Gastroesophageal sphincter (tissue), 4 donors: ENCODE results near the gene NKAIN1. TPM values are rescaled to one million over a fixed set of nuclear protein-coding genes. Genes with fewer than 3 reads are reported as not detected.

Experiments
- ATAC-seq: fragments of 150-250 bp; one replicate; pipeline ENCODE4 v1.9.1; 2016; ENCODE audit warnings: mild to moderate bottlenecking, moderate library complexity
- H3K27ac ChIP-seq, 4 donors: fragments of 200-600 bp; sonication (generic) in 3 of 4; 1 replicate in 3 of 4; 2 replicates in 1 of 4; pipeline ENCODE4 v1.5.1; 2016 to 2019
- H3K27me3 ChIP-seq: fragments of 200-600 bp; sonication (generic); one replicate; pipeline ENCODE4 v1.5.1; 2019
- H3K36me3 ChIP-seq, 2 donors: fragments of 200-600 bp; sonication (generic); one replicate each; pipeline ENCODE4 v1.5.1; 2019; ENCODE audit warnings: control low read depth in 1 of 2
- H3K4me1 ChIP-seq, 3 donors: fragments of 200-600 bp; sonication (generic); 1 replicate in 2 of 3; 2 replicates in 1 of 3; pipeline ENCODE4 v1.5.1; 2016 to 2019; ENCODE audit warnings: control low read depth in 2 of 3
- H3K4me3 ChIP-seq, 2 donors: fragments of 200-600 bp; sonication (generic); one replicate each; pipeline ENCODE4 v1.5.1; 2019; ENCODE audit warnings: mild to moderate bottlenecking in 1 of 2, moderate library complexity in 1 of 2
- H3K9me3 ChIP-seq, 3 donors: fragments of 200-600 bp; sonication (generic); one replicate each; pipeline ENCODE4 v1.5.1; 2017 to 2019; ENCODE audit warnings: control low read depth in 2 of 3
- CTCF ChIP-seq, 4 experiments: fragments of 200-600 bp in 2 of 4; fragments of 450-650 bp in 2 of 4; sonication (generic) in 1 of 4; IDR thresholded peaks; one replicate each; pipeline ENCODE4 v1.5.1; 2017 to 2019; ENCODE audit warnings: antibody characterized with exemption in 4 of 4, mild to moderate bottlenecking in 2 of 4, moderate library complexity in 2 of 4
- EP300 ChIP-seq: sonication (generic); formaldehyde crosslinking; IDR thresholded peaks from one replicate; pipeline ENCODE4 v1.6.1; 2017; ENCODE audit warnings: antibody characterized with exemption, mild to moderate bottlenecking
- POLR2A ChIP-seq, 2 donors: fragments of 450-650 bp; IDR thresholded peaks; one replicate each; pipeline ENCODE4 v1.6.1; 2017; ENCODE audit warnings: antibody characterized with exemption in 2 of 2, mild to moderate bottlenecking in 2 of 2, moderate library complexity in 1 of 2
- POLR2AphosphoS5 ChIP-seq: sonication (generic); formaldehyde crosslinking; IDR thresholded peaks from one replicate; pipeline ENCODE4 v1.6.1; 2017; ENCODE audit warnings: antibody characterized with exemption
- WGBS, 2 donors: methylation state at CpG; one replicate each; pipeline ENCODE4 v1.1.5; 2018; ENCODE audit warnings: low coverage in 1 of 2; 5-methylcytosine and 5-hydroxymethylcytosine counted together
- total RNA-seq, 4 donors: library from RNA; depleted of rRNA; stranded (reverse); fragments of >200 nt; gene quantifications; one replicate each; pipeline ENCODE4 v1.1.0, GENCODE V29; 2016

The NKAIN1 gene
- total RNA-seq, 4 donors from 2014 or later, result not detected

GRCh38 chr1:31135973-31136600 lies 103.6 kb downstream of the NKAIN1 start:
- Histone ChIP-seq H3K27ac (no peak overlapping the region), H3K9me3 (no peaks in the 10 kb centered on the region), H3K36me3 (no peaks in the 10 kb centered on the region), H3K4me3 (no peak overlapping the region), H3K27me3 (no peaks in the 10 kb centered on the region), H3K4me1 (no peaks in the 10 kb centered on the region)
- TF ChIP-seq POLR2AphosphoS5 (no peak), POLR2A (IDR thresholded peaks at IDR 0.05) (no peak), CTCF (IDR thresholded peaks at IDR 0.05) (no peak), EP300 (no peak)
- no peak for ATAC-seq
- 58 to 92% methylated on average over 2 of the region's 2 CpGs for WGBS, 2 donors

- TF ChIP-seq EP300 (no peak), POLR2AphosphoS5 (no peak), POLR2A (IDR thresholded peaks at IDR 0.05) (no peak), CTCF (IDR thresholded peaks at IDR 0.05) (no peak)
- WGBS, 2 donors, result 65 to 81% methylated on average over 2 to 3 of the region's 7 CpGs
These were observed 106.3 kb downstream of the NKAIN1 start for GRCh38 chr1:31133368-31133767.

More at GRCh38 chr1:31133368-31133767, 106.3 kb downstream of the NKAIN1 start:
- no peak overlapping the region for H3K4me3 ChIP-seq
- H3K4me1 ChIP-seq, result no peaks in the 10 kb centered on the region
- no peaks in the 10 kb centered on the region for H3K9me3 ChIP-seq
- no peak for ATAC-seq
- H3K27me3 ChIP-seq, result no peaks in the 10 kb centered on the region
- no peaks in the 10 kb centered on the region for H3K36me3 ChIP-seq
- no peak overlapping the region for H3K27ac ChIP-seq

Other genes with a start within 250 kb of the NKAIN1 start
- 10 to 100 TPM; 83.8 to 90.7 (median 88.4) TPM for gene PUM1, start 174.2 kb downstream of the NKAIN1 start, total RNA-seq
- 10 to 100 TPM; 32.5 to 47.5 (median 39.9) TPM for gene SNRNP40, start 56.9 kb upstream of the NKAIN1 start, total RNA-seq
- 10 to 100 TPM; 25.4 to 28.7 (median 27.4) TPM for gene ZCCHC17, start 57.1 kb upstream of the NKAIN1 start, total RNA-seq
- gene FABP3, start 133.2 kb upstream of the NKAIN1 start, total RNA-seq, result 10 to 100 TPM; 25.8 to 39.4 (median 32.9) TPM
- 1 to 10 TPM; 2.5 to 8.7 (median 4.1) TPM for gene SERINC2, start 173.3 kb upstream of the NKAIN1 start, total RNA-seq